ENCODE results near the gene TTC6.
"Not testable (repeated sequence)": the region's sequence is repeated elsewhere in the genome, so short reads cannot be mapped to it uniquely, and the experiment has no call there.

The TTC6 gene, protein sequence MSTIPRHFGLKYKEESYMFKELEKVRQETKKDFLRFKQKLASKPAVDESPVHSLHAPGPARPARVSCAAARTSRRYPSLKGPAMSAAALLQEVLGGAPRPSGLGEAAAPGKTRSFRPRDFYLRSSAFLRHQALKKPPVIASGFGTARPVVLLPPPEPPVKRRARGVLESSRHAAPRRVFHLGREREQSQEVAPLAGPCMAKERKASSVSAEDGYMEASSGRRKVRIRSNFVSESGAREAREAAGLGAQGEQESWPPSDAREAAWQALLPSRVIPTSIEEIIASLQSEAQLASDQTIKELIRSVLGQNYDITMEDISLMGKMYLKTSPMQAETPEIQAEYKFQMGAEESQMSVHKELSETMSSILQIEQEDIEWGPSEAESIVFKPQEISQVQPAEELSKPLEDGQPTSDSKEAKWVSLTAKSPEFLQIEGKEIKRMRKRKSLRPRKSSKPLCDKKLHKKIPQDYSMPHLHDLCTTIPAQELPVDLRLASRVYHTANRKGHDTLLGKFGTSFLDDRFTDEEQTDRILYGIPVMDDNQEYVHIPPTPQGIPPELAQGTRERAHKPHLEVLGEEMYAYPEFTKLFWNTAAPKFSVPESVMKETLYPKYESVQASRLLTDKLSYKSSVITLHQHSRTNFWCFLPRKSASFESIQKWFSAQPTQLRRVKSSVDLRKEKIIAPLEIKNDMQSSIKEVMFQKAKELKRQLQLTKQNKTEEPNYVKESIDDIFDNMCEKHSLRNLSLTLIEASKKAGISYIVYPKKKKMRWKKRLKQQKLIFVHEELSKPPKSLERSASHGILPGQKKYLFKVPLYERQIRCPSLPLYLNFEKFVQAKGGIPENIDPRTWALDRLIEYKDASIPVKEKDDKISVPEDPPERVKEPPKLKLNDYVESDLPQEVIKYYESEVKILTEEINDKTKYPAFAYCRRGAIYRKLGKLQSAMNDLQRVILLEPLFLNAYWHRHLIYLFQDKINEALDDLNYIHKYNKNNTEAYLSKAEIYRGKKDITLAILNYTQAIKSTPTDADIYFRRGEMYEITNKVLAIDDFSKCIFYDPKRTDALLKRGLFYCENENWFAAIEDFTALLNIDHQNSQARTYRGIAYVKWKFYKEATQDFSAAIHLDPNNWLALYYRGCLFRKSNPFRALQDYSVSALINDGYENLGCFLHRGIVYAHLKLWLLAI (N-terminal part only)

DNA sequence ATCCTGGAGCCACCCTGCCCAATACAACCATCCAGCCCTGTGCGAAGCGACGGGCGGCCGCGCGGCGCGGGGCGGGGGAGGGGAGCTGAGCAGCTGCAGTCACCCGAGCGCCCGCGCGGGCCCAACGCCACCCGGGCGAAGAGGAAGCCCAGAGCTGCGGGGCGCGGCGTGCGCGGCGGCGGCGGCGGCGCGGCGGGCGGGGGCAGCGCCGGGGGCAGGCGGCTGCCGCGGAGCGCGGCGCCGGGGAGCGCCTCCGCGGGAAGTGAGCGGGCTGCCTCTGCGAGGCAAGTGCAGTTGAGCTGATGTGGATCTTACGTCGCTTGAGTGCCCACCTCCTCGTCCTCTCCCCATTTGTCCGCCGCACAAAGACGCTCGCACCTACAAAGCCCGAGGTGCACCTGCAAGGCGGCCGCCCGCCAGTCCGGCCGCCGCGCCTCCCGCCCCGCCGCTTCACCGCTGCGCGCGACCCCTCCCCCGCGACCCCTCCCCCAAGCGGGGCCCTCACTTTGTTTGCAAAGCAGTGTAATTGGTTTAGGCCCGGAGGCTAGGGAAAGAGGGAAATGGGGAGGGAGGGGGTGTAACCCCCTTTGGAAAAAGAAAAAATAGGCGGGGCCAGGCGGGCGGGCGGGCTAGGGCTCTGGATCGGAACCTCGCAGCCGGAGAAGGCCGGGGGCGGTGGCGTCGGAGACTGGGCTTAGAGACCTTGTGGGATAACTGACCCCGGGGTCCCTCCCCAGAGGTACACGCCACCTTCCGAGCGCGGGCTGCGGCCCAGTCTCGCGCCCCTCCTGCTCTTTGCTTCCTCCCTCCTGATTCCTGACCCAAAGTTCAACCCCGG, at the start of gene TTC6, which contains the start of gene FOXA1:
Gene TTC6, plus strand, starts transcription at position 659 of the 838 bp plus-strand sequence. CDS start 26,436 bp downstream, outside the sequence.
Gene FOXA1, minus strand, starts transcription at position 279 of the 838 bp plus-strand sequence. Its CDS starts 277 bp downstream, at position 2.
- DNase-seq: peak; percentile 96

DNA sequence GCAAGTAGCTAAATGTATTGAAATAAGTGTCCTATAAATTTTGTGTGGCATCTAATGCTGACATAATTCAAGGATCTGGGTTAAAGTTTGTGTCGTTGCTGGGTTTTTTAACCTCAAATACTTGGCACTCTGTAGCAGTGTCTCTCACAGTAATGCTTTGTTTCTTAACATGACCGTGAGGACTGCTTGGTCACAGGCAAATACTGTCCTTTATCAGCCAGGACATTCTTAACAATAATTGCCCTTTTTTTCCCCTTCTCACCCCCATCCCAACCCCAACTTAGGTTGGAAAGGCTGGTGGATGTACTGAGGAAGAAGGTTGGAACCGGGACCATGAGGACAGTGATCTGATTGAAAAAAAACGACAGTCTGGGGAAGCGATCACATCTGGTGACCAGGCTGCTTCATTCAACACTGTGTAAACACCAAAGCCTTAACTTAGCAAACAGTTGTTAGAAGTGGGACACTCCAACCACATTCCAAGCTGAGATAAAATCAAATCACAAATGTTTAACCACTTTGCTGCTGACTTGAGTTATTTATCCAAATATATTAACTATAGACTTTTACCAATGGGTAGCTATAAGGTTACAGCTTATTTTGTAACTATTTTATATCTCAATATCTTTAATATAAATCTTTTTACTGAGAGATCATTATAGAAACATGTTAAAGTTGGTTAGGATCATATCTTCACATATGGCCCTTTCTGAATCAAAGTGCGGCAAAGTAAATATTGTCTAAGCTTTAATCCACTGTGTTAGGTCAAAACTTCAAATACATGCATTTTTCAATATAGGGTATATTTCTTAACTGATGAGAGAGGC, 48.6 kb upstream of the TTC6 start:
- peak; percentile 13 for DNase-seq

DNA sequence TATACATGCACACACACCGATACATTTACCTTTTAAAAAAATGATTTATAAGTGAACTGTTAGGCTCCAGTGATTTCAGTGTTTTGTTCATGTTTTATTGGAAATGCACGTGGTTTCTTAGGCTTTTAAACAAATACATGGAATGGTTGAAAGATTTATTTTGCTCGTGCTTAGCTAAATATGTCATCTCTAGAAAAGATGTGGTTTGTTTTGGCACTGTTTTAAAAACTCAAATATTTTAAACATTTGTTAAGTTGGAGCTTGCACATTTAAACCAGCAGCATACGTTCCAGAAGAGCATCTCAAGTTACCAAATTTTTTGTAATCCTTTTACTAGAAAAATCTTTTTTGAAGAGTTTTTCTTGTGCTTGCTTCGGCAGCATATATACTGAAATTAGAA, 44.9 kb upstream of the TTC6 start:
- DNase-seq: no peak

DNA sequence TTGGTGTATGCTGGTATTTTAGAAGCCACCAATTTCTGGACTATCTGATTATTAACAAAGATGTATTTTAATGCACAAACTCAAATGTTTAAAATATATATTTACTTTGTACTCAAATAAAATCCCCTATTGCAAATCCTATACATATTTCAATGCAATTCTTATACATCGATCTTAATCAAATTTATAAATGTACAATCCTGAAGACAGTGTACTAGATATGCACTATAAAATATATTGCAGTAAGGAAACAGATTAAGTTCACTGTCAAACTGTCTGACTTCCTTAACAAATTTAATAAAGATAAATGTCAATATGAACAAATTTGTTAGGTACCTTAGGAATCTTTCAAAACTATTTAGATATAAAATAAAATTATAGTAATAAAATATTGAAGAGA, 44.3 kb upstream of the TTC6 start:
- no peak for DNase-seq

DNA sequence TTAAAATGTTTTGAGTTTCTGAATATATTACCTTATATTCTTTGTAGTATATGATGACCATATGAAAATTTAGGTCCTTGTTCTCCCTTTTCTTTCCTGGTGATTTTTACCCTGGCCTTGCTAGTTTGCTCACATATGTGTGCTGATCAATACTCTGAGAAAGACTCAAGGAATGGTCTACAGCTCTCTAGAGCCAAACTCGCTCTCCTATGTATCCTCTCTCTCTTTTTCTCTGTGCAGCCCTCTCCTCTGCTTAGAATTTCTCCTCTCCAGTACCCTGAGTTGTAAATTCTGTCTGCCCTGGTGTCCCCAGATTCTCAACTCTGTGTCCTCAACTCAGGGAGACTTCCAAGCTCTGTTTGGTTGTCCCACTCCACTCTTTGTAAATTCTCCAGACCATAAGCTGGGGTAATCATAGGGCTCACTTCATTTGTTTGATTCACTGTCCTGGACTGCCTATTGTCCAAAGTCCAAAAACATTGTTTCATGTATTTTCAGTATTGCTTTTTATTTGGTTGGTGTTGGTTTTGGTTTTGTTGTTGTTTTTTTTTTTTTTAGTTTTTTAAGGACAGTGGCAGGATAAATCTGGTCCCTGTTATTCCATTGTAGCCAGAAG, 41.4 kb upstream of the TTC6 start:
- DNase-seq: no peak

DNA sequence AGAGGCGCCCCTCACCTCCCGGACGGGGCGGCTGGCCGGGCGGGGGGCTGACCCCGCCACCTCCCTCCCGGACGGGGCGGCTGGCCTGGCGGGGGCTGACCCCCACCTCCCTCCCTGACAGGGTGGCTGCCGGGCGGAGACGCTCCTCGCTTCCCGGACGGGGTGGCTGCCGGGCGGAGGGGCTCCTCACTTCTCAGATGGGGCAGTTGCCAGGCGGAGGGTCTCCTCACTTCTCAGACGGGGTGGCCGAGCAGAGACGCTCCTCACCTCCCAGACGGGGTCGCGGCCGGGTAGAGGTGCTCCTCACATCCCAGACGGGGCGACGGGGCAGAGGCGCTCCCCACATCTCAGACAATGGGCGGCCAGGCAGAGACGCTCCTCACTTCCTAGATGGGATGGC, 39.8 kb upstream of the TTC6 start:
- DNase-seq: not testable (repeated sequence)

DNA sequence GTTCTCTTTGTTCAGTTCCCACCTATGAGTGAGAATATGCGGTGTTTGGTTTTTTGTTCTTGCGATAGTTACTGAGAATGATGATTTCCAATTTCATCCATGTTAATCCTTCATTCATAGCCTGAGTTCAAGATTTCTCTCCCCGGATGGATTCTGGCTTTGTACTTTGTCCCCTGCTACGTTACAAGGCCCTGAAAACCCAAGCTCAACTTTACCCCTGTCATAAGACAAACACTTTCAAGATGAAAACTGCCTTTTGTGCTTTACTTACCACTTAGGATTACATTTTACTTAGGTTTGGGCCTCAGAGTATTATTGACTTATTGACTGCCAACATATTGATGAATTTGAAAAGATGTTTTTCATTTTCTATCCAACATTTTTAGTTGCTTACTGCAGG, 36.7 kb upstream of the TTC6 start:
- DNase-seq: no peak

DNA sequence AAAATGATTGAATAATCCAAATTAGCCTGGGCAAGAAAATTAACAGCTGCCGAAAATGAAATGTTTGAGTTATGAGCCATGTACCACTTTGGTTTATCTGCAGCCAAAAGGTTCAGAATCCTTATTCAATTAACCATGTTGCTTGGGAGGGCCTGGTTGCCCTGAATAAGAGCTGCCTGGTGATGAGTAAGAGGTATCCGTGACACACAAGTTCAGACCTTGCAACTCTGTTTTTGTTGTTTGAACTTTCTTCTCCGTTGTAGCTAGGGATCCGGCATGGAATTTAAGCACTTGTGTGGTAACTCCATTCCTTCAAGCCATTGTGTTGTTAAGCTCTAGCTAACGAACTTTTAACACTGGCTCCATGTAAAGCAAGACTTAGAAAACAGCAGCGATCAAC, 36.0 kb upstream of the TTC6 start:
- DNase-seq: no peak

DNA sequence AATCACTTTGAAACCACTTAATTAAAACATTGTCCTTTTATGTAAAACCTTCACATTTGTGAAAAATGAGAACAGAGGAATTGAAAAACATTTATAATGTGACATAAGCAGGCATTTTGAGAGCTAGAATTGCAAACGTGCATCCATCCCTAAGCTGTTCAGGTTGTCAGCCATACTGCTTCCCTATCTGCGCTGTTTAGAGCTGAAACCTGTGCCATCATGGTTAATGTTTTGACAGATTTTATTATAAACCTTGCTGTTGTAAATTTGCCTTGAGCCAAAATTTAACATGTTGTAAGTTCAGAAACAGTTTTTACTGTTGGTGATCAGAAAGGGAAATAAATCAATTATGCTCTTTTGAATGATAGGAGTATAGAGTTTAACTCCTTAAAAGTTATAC, 32.2 kb upstream of the TTC6 start:
- DNase-seq: no peak

DNA sequence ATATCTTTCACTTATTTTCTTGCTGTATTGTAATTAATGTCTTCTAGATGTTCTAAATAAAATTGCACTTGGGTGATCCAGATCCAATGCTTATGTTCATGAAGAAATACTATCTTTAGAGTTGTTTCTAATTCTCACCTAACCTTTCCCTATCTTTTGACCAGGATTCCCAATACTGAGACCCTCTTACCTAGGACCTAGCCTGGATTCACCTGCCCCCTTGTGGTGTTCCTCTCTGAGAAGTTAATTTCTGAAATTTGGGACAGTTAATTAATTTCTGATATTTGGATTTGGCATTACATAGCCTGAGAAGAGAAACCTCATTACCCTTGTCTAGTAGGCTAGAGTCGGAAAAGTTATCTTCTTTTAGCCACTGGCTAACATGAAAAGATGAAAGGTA, 29.9 kb upstream of the TTC6 start:
- DNase-seq: peak; percentile 70

DNA sequence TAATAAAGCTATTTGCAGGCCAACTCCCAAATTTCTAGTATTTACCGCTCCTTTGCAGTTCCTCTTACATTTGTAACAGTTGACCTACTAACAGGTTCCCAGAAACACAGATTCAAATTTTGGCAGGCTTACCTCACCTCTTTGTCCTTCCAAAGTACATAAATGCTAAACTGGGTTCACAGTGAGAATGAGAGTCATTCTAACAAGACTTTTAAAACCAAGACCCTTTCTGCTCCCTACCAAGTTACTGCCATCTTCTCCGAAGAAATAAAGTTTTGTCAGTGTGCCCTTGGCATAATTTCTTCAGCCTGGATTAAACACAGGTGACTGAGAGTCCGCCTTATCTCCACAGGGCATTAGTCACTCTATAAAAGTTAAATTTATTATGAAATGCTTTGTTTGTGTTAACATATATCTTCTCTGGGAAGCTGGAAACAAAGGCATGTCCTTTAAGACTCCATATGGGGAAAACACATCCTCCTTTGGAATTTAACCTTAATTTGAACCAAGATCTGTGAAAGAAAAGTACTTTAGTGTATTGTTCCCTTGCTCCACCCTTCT, 28.5 kb upstream of the TTC6 start:
- no peak for DNase-seq

DNA sequence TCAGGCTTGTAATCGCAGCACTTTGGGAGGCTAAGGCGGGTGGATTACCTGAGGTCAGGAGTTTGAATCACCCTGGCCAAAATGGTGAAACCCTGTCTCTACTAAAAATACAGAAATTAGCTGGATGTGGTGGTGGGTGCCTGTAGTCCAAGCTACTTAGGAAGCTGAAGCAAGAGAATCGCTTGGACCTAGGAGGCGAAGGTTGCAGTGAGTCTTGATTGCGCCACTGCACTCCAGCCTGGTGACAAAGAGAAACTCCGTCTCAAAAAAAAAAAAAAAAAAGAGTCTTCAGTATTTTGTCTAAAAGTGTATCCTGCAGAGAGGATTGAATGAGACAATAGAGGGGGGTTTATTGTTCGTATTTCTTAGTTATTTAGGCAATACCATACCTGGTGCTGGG, 25.7 kb upstream of the TTC6 start:
- no peak for DNase-seq

DNA sequence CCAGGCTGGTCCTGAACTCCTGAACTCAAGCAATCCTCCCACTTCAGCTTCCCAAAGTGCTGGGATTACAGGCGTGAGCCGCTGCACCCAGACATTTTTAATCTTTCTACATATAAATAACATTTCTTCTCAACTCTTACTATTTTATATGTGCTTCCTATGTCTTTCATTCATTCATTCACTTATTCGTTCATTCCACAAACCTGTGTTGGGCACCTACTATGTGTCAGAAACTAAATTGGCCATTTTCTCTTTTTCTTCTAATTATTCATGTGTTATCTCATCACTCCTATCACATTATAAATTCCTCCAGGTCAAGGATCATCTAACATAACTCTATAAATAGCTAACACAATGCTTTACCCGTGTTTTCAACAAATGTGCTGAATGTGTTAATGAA, 24.0 kb upstream of the TTC6 start:
- no peak for DNase-seq

DNA sequence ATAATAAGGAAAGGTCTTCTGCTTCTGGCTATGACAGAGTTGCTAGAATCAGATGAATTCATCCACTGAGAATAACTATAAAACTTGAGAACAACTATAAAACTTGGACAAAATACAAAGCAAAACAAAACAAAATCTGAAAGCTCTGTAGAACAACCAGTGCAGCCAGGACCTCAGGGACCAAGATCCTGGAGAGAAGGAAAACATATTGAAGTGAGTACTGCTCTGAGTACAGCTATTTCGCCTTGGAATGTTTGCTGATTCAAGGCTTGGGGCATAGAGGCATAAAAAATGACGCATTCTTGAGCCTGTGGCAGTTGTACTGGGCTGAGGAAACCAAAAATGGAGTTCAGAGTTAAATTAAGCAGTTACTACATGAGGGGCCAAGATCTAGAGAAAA, 22.1 kb upstream of the TTC6 start:
- no peak for DNase-seq

DNA sequence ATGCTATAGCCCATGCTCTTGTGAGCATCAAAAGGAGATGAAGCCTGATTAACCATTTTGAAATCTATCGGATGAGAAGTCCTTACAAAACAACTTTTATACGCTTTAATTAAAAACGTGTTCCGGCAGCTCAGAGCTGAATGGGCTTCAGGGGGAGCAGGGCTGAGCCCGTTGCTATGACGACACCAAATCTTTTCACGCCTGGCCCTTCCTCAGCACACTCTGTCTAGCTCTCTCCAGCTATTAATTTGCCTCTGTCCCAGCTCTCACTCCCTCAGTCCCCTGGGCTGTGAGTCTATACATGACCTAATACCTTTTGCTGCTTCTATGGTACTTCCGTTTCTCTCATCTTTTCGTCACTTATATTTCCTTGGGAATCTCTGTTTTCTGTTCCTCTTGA, 16.2 kb upstream of the TTC6 start:
- peak; percentile 53 for DNase-seq

DNA sequence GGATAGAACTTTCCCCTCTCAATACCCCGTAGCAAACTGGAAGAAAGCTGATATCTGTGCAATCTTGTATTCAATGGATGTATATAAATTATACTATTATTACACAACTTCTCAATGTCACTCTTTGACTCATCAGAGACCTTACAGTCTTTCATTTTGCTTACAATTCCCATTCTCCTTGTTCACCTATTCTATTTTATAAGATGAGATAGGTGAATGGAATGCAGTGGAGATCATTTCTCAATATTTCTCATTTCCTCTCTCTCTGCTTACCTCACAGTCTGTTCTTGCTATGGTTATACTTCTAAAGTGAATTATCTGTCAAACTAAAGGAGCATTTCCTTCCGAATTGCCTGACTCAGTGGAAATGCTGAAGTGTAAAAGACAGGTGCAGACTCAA, 15.3 kb upstream of the TTC6 start:
- DNase-seq: no peak

DNA sequence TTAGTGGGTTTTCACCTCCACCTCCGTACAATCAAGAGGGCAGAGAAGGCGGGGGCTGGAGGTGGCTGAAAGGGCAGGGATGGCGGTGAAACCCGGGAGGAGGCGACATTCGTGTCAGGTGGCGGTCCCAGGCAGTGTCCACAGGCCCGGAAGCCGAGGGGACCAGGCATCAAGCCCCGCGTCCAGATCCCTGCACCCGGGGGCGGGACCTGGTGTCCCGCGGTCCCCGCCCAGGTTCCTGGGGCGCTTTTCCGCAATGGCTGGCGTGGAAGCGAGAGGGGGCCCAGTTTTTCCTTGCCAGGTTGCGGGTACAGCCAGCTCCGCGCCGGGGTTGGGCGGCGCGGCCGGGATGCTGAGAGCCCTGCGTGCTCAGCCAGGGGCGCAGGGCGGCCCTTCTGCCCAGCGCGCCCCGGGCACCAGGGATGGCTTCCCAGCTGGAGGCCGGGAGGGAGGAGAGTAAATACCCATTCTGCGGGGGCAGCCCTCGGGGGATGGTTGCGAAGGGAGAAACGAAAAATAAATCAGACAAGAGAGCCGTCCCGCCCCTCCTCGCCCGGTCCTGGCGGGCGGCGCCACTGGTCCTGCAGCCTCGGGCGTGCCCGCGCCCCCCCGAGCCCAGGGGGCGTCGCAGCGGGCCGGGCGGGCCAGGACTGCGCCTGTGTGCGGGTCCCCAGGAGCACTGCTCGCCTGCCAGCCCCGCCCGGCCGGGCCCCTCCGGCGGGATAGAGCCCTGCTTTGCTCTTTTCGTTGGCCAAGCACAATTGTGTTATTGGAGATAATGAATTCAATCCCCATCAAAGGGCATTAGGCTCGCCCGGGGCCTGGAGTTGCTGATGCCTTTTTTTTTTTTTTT, 11.8 kb upstream of the TTC6 start:
- peak; percentile 91 for DNase-seq

DNA sequence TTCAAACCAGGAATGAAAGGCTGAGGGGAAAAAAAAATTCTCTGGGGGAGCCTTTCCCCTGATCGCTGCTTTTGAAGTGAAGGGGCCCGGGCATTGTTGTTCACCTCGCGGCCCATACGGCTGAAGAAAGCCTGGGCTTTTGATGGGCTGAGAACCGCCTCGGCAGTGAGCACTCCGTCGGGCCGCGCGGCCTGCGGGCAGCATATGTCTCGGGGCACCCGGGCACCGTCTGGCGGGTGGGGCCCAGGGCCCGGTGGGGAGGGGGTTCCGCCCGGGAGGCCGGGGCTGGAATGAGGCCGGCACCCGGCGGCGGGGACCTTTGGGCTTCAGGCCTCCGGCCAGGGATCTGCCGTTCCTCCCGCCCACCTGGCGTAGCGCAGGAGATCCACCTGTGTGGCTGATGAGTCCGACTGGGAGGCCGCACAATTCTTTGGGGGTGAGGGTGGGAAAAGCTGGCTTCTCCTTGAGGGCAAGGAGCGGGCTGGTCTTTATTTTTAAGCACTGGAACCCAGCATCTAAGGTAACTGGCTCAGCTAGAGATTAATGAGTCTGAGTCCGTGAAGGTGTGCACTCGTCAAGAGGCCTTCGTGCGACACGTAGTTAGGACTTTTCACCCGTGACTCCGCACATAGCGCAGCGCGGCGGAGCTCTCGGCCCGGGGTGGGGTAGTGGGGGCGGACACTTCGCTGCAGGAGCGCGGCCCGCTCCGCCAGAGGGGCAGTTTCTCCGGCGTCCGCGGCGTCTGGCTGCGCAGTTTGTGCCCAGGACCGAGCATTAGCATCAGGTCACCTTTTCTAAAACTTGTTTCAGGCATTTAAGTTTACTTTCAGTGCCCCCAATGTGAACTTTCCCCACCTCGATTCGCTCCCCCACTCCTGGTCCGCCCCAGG, 11.0 kb upstream of the TTC6 start:
- no peak for DNase-seq

DNA sequence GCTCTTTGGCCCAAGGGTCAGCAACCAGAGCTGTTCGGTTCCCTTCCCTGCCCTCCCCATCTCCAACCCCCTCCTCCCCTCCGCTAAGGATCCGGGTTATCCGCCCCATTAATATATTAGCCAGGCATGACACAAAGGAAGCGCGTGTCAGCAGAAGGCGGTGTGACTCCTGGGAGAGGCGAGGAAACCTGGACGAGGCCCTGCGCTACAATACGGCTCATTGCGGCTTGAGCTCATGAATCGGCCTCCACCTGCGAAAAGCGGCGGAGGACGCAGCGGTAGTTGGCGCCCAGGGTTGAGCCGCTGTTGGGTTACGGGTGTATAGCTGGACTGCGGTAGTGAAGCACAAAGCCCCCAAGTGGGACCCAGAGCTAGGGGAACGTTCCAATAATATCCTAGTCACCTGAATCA, 10.3 kb upstream of the TTC6 start:
- DNase-seq: no peak

All from NCI-H1105 treated with DMSO at 0.1 percent for 48 hours (cell line).